NCI-H748 (cell line): ENCODE data around the gene RNU6-1.

Experiments
- DNase-seq: peaks from one replicate; lab custom pipeline; 2025; ENCODE audit not compliant: unreplicated experiment; lab: John Stamatoyannopoulos, UW

Gene RNU6-1

DNA sequence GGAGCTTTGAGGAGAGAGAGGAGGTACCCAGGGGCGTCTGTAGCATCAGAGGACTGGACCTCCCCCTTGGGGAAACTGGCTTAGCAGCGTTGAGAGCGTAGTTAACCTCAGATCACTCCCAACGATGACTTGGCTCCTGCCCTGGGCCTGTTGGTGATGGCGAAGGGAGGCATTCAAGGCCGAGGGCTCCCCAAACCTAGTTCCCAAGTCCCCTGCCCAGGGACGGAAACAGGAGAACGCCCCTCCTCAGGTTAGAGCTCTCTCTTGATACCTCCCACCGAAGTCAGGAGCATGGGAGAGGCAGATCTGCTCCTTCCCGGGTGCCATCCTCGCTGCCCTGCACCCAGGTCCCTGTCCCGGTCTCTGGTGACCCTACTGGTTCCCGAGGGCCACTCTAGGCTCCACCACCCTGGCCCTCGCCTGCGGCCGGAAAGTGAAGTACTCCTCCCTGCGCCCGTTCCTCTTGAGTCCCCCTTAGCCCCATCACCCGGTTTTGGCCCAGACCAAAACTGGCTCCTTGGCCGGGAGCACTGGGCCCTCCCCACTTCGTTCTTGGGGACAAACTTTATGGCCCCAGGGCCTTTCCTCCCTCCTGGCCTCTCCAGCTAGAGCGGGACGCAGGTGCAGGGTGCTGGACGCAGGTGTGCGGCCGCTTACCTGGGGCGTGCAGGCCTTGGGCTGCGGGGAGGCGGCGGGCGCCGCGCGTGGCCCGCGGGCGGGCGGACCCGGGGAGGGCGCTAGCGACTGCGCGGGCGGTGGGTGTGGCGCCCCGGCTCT, 17.1 kb downstream of the RNU6-1 start:
- DNase-seq: peak; percentile 38

DNA sequence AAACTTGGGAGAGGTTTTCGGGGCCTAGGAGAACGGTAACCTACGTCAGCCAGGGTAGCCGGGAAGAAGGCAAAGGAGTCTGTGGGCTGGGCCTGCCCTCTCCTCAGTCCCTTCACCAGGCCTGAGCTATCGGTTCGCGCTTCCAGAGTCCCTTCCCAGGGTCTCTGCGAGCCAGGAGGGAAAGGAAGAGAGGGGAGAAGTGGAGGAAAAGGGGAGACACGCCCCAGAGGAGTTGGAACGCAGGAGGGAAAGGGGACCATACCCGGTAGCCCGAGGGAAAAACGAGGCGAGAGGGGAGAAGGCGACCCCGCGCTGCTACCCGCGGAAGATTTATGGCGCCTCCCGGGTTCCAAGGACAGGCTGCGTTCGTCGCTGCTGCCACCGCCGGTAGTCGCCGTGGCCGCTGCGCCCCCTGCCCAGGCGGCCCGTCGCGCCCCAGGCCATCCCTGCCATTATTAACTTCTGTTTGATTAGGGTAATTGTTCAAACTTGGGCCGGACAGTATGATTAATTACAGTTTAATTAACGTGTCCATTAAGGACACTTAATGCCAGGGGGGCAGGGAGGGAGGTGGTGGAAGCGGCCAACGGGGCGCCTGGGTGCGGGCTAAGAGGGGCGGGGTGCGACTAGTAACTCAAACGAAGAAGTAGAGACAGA, 17.9 kb downstream of the RNU6-1 start:
- peak; percentile 22 for DNase-seq

DNA sequence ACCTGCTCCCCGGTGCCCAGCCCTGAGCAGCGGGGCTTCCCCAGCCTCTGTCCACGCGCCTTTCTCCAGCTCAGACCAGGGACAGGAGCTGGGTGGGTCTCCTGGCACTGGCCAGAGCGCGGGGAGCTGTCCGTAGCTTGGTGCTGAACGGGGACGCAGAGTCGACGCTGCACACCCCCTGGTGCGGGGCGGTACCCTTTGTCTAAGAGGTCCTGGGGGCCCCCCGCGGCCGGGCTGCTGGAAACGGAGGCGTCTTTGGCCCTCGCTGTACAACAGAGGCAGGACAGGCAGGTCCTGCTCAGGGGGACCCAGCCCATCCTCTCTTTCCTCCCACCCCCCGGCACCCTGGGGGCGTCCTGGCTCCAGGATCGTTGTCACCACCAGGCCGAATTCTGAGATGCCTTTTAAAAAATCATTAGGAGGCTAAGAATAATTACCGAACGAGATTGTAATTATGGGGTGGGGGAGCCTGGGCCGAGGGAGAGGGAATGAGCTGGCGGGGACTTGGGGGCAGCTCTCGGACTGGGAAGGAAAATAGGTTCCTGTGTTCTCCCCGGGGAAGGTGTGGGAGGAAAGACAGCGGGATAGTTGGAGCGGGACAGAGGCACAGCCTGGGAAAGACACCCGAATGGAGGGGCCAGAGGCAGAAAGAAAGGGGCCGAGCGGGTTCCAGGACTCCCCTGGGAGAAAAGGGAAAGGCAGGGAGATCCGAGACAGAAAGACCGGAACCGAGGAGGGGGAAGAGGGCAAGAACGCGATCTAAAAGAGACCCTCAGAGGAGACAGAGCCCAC, 18.7 kb downstream of the RNU6-1 start:
- no peak for DNase-seq

DNA sequence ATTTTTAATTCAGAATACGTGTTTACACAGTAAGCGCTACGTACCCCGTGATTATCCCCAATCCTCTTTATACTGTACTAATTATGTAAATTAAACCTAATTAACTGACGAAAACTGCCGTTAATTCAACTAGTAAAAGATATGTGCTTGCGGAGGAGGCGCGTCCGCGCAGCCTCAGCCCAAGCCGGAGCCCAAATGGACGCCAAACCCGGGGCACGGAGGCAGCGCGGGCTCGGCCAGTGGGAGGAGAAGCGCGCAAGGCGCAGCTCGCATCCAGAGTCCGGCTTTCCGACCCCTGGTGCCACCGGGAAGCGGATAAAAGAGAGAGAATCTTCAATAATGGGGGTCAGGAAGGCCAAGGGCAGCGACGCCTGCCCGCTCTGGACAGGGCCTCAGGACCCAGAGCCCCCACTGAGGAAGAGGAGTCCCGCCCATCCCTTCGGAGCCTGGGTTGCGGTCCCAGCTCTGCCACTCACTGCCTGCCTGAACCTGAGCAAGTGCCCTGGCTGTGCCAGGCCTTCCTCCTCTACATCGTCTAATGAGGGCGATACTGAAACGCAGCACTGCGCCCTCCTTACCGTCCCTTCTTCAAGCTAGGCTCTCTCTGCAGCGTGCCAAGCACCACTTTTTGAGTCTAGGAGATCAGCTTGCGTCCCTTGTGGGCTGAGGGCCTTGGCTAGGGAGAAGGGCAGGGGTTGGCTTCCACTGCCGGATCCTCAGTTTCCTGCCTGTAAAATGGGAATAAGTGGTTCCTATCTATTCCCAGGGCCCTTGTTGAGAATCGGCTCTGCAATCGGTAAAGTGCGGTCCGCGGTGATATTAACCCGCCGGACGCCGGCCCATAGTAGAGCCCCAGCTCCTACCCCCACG, 19.5 kb downstream of the RNU6-1 start:
- DNase-seq: no peak

DNA sequence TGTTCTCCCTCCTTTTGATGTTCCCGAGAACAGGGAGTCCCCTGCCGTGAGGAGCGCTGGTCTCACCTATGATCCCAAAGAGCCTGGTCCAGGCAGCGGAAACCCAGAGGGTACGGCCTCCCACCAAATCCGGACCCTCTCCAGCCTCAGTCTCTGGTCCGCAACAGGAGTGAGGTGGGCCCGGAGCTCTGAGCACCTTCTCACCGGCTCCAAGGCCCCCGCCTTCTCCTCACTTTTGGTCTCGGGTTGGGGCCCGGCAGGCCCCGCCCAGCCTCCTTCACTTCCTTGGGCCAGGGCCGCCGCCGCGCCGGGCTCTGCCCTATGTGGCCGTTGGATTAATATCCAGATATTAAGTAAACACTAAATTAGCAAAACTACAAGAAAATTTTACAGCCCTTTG, 20.2 kb downstream of the RNU6-1 start:
- no peak for DNase-seq

DNA sequence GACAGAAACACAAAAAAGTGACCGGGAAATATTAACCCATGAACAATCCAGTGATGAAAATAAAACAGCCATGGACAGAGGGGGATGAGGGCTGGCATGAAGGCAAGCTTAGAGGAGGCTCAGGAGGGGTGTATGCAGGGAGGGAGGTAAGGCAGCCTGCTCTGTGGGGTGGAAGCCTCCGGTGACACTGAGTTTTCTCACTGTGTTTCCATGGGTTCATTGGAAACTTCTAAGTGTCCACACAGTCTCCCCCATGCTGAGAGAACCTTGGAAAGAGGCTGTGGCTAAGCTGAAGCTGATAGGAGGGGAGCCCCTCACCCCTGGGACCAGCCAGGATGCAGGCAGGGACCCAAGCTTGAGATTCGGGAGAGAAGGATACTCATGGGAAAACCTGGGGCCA, 21.4 kb downstream of the RNU6-1 start:
- DNase-seq: no peak

DNA sequence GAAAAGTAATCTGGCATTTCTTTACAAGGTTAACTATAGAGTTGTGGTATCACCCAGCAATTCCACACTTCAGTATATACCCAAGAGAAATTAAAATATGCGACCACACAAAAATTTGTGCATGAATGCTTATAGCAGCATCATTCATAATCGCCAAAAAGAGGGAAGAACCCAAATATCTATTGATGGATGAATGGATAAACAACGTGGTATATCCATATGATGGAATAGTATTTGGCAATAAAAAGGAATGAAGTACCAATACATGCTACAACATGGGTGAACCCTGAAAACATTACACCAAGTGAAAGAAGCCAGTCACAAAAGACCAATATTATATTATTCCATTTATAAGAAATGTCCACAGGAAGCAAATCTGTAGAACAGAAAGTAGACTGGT, 23.2 kb downstream of the RNU6-1 start:
- DNase-seq: no peak

DNA sequence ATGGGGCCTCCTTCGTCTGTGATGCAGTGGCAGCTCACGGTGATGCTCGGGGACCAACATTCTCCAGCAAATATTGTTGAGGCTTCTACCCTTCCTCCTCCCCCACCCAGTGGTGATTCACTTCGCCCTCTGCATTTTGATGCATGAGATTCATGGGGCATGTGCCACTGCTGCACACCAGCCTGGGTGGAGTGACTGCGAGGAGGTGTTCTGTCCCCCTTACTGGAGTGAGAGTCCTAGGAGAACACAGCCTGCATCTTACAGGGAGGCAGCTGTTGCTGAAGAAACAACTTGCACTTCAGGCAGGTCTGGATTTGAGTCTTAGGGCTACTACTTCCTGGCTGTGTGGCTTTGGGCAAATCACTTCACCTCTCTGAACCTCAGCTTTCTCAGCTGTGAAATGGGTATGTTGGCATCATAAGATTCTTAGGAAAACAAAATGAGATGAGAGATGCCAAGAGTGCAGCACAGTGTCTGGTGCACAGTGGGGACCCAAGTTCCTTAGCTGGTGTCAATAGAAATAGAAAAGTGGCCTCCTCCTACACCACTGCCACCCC, 24.7 kb downstream of the RNU6-1 start:
- DNase-seq: no peak

DNA sequence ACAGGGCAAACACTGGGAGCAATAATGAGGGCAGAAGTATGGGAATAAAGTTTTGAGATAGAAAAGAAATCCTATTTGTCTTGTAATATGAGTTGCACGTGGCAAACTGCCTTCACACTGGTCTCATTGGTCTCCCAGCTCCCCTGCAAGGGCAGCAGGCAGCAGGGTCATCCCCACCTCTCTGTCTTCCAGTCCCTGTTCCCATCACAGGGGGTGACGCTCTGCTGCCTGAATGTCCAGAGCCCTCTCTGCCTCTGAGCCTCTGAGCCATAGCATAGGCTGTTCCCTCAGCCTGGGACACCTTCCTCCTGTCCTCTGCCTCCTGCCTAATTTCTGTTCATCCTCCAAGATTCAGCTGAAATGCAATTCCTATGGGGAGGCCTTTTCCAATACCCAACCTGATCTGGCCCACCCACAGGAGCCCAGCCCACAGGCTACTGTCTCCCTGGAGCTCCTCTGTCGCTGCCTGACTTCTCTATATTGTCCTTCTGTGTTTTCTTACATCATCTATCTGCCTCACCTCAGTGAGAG, 26.7 kb downstream of the RNU6-1 start:
- DNase-seq: no peak

DNA sequence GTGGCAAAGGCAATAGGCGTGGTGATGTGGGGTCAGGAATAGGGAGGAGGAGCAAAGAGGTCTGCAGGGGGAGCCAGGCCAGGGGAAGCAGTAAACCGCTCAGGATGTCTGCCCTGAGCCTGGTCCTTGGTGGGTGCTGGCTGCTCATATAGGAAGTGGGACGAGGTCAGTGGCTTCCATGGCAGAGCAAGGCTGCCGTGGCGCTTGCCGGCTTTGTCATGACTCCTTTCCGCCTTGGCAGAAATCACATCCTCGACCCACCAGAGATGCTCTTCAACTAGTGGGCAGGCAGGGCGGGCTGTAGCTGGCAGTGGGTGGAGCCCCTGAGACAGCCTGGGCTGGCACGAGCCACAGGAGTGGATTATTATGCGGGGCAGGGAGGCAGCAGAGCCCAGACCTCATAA, 27.6 kb downstream of the RNU6-1 start:
- DNase-seq: no peak

DNA sequence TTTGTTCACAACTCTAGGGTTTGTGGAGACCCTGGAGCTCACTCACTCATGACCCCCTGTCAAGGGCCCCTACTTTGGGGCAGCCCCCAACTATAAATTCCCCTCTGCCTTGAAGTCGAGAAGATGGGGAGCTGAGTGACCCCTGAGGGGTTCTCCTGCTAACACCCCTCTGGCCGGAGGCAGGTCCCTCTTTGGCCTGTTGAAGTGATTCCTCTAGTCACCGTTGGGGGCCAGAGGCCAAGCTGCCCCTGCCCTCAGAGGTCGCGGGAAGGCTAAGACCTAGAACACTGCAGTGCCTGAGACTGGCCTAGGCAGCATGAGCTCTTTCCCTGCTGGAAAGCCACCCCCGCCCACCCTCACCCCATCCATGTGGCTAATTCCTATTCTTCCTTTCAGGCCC, 30.0 kb downstream of the RNU6-1 start:
- DNase-seq: no peak

DNA sequence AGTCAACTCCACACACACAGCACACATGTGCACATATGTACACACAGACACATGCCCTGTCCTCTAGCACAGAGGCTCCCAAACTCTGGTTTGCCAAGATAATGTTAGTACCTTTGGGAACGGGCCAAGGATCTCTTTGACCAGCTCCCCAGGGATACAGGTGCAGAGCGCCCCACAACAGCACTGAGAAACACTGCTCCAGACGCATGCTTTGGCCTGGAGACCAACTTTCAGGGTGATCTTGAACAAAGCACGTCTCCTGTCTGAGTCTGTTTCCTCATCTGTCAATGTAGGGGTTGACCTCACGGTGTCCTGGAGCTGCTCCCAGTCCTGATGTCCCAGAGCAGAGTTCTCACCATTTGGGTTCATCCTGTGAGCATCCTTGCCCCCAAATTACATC, 30.4 kb downstream of the RNU6-1 start:
- no peak for DNase-seq

DNA sequence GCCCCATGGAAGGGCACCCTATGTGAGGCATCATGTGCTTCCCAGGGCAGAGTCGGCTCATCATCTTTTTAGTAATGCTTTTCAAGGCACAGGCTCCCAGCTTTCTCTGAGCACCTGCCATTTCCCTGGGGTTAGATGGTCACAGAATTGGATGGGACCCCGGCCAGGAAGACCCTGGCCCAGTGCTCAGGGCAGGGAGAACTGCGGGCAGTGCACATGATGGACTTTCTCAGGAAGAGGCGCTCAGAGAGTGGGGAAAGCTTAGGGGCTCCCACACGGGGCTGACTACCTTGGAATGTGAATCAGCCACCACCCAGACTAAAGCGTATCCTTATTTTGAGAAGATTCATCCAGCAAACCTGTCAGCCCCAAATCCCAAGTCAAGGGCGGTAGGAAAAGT, 31.0 kb downstream of the RNU6-1 start:
- DNase-seq: no peak

DNA sequence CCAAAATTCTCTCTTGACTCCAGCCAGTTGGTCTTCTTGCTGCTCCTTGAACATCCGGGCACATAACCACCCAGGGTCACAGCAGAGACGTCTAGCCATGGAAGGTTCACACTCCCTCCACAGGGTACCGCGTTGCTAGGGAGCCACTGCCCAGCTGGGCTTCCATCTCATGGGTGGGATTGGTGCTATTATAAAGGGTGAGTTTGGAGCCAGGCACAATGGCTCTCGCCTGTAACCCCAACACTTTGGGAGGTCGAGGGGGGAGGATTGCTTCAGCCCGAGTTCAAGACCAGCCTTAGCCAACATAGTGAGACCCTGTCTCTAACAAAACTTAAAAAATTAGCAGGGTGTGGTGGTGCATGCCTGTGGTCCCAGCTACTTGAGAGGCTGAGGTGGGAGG, 32.0 kb downstream of the RNU6-1 start:
- no peak for DNase-seq

DNA sequence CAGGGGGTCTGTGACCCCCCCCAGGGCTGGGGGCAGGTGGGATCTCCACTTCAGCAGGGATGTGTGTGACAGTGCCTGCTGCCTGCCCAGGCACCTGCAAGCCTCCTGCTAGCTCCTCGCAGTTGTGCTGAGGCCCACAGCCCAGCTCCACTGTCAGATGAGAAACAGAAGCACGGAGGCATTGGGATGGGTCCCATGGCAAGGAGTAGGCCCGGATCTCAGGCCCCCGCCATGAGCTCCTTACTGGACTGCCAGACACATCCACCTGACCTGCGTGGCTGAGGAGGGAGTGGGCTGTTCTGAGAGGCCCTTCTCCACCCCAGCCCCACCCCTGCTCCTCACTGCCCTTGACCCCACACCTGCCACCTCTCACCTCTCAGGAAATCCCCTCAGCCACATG, 32.7 kb downstream of the RNU6-1 start:
- no peak for DNase-seq

DNA sequence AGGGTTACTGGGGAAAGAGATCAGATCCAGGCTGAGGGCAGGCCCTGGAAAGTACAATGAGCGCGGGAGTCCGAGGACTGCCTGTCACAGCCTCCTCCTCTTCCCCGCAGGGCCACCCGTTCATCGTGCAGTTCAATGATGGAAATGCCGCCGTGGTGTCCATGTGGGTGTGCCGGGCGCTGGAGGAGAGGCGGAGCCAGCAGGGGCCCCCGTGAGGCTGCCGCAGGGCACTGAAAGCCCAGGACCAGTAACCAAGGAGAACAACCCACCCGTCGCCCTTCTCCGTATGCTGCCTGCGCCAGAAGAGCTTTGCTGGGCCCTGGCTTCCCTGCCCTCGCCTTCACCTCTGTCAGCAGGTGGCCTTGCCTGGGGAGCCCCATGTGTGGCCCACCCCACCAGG, 33.3 kb downstream of the RNU6-1 start:
- no peak for DNase-seq

DNA sequence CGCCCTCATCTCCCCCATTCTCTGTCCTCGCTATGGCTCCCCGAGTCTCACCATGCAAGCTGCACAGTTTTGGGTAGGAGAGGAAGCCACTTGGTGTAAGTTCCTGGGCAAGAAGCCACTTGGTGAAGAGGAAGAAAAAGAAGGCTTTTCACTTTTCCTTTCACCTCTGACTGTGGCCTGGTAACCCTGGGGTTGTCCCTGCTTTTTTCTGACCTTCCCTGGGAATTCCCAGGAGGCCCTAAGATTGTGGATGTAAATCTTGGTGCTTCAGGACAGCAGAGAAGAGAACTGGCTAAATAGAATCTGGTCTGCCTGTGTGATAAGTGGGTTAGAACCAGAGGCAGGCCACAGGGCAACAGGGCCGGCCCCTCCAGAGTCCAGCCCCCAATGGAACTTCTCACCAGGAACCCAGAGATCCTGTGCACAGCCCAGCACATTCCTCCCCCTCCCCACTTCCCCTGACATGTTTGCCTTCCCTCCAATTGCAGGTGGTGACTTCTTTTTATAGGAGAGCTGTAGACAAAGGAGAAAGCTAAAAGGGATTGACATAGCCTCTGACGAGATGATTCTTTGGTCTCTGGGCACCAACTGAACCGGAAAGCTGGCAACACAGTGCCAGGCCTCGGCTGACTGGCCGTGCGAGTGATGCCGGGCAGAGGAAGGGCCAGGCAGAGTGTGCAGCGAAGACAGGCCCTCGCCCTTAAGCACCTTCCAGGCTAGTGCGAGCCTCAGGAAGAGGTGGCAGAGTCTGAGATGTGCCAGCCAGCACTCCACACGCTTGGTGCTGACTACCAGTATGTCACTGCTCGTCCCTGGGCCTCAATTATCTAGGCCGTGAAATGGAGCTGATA, 34.0 kb downstream of the RNU6-1 start:
- DNase-seq: no peak

DNA sequence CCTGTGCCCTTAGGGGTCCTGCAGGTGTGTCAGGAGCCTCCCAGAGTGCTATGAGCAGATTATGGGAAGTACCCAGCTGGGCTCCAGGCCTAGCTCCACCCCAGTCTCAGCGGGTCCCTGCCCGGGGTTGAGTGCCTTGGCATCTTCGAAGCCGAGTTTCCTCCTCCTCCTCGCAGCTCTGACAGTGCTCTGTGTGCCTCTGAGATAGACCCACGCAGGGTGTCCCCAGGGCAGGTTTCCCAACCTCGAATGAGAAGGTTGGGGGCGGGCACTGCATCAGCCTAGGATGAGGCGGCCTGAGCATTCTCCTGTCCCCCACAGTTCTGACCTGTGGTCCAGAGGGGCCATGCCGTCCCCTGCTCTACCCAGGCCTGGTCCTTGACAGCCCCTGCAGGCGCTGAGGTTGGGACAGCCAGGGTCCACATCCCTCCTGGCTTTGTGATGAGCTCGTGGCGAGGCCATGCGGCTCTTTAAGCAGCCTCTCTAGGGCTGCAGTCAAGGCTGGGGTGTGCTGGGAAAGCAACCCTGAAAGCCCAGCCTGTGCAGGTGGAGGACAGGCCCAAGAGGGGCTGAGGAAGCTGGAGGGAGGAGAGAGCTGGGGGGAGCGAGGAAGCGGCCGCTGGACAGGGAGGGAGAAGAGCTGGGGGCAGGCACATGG, 34.7 kb downstream of the RNU6-1 start:
- DNase-seq: no peak
